ENCODE results near the gene SEL1L3.

- TF ChIP-seq, protein P1, sequence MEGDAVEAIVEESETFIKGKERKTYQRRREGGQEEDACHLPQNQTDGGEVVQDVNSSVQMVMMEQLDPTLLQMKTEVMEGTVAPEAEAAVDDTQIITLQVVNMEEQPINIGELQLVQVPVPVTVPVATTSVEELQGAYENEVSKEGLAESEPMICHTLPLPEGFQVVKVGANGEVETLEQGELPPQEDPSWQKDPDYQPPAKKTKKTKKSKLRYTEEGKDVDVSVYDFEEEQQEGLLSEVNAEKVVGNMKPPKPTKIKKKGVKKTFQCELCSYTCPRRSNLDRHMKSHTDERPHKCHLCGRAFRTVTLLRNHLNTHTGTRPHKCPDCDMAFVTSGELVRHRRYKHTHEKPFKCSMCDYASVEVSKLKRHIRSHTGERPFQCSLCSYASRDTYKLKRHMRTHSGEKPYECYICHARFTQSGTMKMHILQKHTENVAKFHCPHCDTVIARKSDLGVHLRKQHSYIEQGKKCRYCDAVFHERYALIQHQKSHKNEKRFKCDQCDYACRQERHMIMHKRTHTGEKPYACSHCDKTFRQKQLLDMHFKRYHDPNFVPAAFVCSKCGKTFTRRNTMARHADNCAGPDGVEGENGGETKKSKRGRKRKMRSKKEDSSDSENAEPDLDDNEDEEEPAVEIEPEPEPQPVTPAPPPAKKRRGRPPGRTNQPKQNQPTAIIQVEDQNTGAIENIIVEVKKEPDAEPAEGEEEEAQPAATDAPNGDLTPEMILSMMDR (IDR thresholded peaks at IDR 0.05) = no peak
- no peak for TF ChIP-seq POLR2A (IDR thresholded peaks at IDR 0.05)
Observed at GRCh38 chr4:25835384-25835783, 27.4 kb downstream of the SEL1L3 start.
